OCI-LY1 (cell line): Measurements from ENCODE around the gene HSPBAP1.

Experiments
- H2AFZ ChIP-seq: fragments of 200-600 bp; sonication (generic), shearing (Covaris generic); 2 replicates; pipeline ENCODE4 v1.6.0; 2014; ENCODE audit warnings: antibody characterized with exemption, mild to moderate bottlenecking, low read length
- H3F3A ChIP-seq: fragments of 200-600 bp; sonication (generic), shearing (Covaris generic); 2 replicates; pipeline ENCODE4 v1.6.0; 2014; ENCODE audit warnings: mild to moderate bottlenecking, antibody characterized with exemption, low read length, moderate library complexity; ENCODE audit not compliant: insufficient read depth
- H3K27ac ChIP-seq: fragments of 200-600 bp; sonication (generic); 2 replicates; pipeline ENCODE4 v1.5.1; 2014; ENCODE audit warnings: low read length, mixed run types, mild to moderate bottlenecking, low read depth; ENCODE audit not compliant: poor library complexity, severe bottlenecking
- H3K27me3 ChIP-seq: fragments of 200-600 bp; sonication (generic); 2 replicates; pipeline ENCODE4 v1.6.0; 2014; ENCODE audit warnings: antibody characterized with exemption, mild to moderate bottlenecking, low read length, moderate library complexity; ENCODE audit not compliant: insufficient read depth
- H3K36me3 ChIP-seq: fragments of 200-600 bp; sonication (generic); 2 replicates; pipeline ENCODE4 v1.6.1; 2014; ENCODE audit warnings: mild to moderate bottlenecking, antibody characterized with exemption, low read length, moderate library complexity, mixed read lengths; ENCODE audit not compliant: insufficient read depth
- H3K4me1 ChIP-seq: fragments of 200-600 bp; sonication (generic); 2 replicates; pipeline ENCODE4 v1.5.1; 2014; ENCODE audit warnings: mild to moderate bottlenecking, low read length, moderate library complexity; ENCODE audit not compliant: insufficient read depth, severe bottlenecking
- H3K4me2 ChIP-seq: fragments of 200-600 bp; sonication (generic), shearing (Covaris generic); 2 replicates; pipeline ENCODE4 v1.6.1; 2014; ENCODE audit warnings: low read length
- H3K4me3 ChIP-seq: fragments of 200-600 bp; sonication (generic); 2 replicates; pipeline ENCODE4 v1.5.1; 2014; ENCODE audit warnings: low read length, low read depth, mild to moderate bottlenecking, mixed read lengths; ENCODE audit not compliant: poor library complexity, severe bottlenecking
- H3K79me2 ChIP-seq: fragments of 200-600 bp; shearing (Covaris generic); 2 replicates; pipeline ENCODE4 v1.6.1; 2016; ENCODE audit warnings: mixed run types, low read length, mixed read lengths; ENCODE audit not compliant: insufficient read depth
- H3K9ac ChIP-seq: fragments of 200-600 bp; sonication (generic), shearing (Covaris generic); 2 replicates; pipeline ENCODE4 v1.6.1; 2014; ENCODE audit warnings: mild to moderate bottlenecking, low read length, mixed read lengths
- H3K9me2 ChIP-seq: fragments of 200-600 bp; sonication (generic), shearing (Covaris generic); 2 replicates; pipeline ENCODE4 v1.6.1; 2014; ENCODE audit warnings: low read depth, mild to moderate bottlenecking, low read length, mixed read lengths
- H3K9me3 ChIP-seq: fragments of 200-600 bp; shearing (Covaris generic); 2 replicates; pipeline ENCODE4 v1.6.1; 2014; ENCODE audit warnings: low read length, mixed read lengths
- H4K20me1 ChIP-seq: fragments of 200-600 bp; sonication (generic), shearing (Covaris generic); 2 replicates; pipeline ENCODE4 v1.6.0; 2016; ENCODE audit warnings: mild to moderate bottlenecking, low read length; ENCODE audit not compliant: insufficient read depth
- CTCF ChIP-seq: fragments of 200-600 bp; sonication (generic), shearing (Covaris generic); IDR thresholded peaks from 2 replicates; pipeline ENCODE4 v1.5.1; 2017; ENCODE audit warnings: mild to moderate bottlenecking, antibody characterized with exemption, low read length, moderate library complexity, mixed read lengths
- EZH2 ChIP-seq: fragments of 200-600 bp; sonication (generic), shearing (Covaris generic); IDR thresholded peaks from 2 replicates; pipeline ENCODE4 v1.8.0; 2017; ENCODE audit warnings: borderline replicate concordance, mixed run types, mild to moderate bottlenecking, antibody characterized with exemption, low read length, moderate library complexity, mixed read lengths

Gene HSPBAP1

GRCh38 chr3:122730240-122730639 lies 63.4 kb downstream of the HSPBAP1 start:
- Histone ChIP-seq H4K20me1 (no peaks in the 10 kb centered on the region), H3K9me2 (no peaks in the 10 kb centered on the region)

GRCh38 chr3:122728756-122729514 lies 64.7 kb downstream of the HSPBAP1 start:
- Histone ChIP-seq H4K20me1 (no peaks in the 10 kb centered on the region), H3K27me3 (no peaks in the 10 kb centered on the region), H3K9me3 (0 out of 2 replicates have a peak, but pooled peaks cover 4% of the 10 kb centered on the region), H3K4me2 (no peak overlapping the region), H3K36me3 (no peaks in the 10 kb centered on the region), H3K9ac (no peak overlapping the region), H2AFZ (no peak overlapping the region), H3K79me2 (no peaks in the 10 kb centered on the region), H3K4me3 (no peak overlapping the region), H3K4me1 (no peaks in the 10 kb centered on the region), H3K9me2 (no peaks in the 10 kb centered on the region), H3F3A (no peaks in the 10 kb centered on the region), H3K27ac (no peak overlapping the region)
- TF ChIP-seq EZH2 (no peak), CTCF (no peak)

More at GRCh38 chr3:122730240-122730639, 63.4 kb downstream of the HSPBAP1 start:
- H3K4me2 ChIP-seq, result no peak overlapping the region
- H3K9me3 ChIP-seq, result 0 out of 2 replicates have a peak, but pooled peaks cover 4% of the 10 kb centered on the region
- H3K4me3 ChIP-seq, result no peak overlapping the region
- no peaks in the 10 kb centered on the region for H3K36me3 ChIP-seq
- no peaks in the 10 kb centered on the region for H3F3A ChIP-seq
- H3K27ac ChIP-seq, result no peak overlapping the region
- H2AFZ ChIP-seq, result no peak overlapping the region
- H3K27me3 ChIP-seq, result no peaks in the 10 kb centered on the region
- H3K4me1 ChIP-seq, result no peaks in the 10 kb centered on the region
- H3K79me2 ChIP-seq, result no peaks in the 10 kb centered on the region
- TF ChIP-seq CTCF (peak; percentile 14; the same call in 1 of the 2 replicates), EZH2 (no peak)
- H3K9ac ChIP-seq, result no peak overlapping the region

- Histone ChIP-seq H3K9me2 (no peaks in the 10 kb centered on the region), H3K9me3 (0 out of 2 replicates have a peak, but pooled peaks cover 4% of the 10 kb centered on the region), H3K4me2 (no peak overlapping the region), H3K9ac (no peak overlapping the region), H3K27me3 (no peaks in the 10 kb centered on the region), H3K27ac (no peak overlapping the region), H3K4me3 (no peak overlapping the region), H4K20me1 (no peaks in the 10 kb centered on the region), H3K36me3 (no peaks in the 10 kb centered on the region), H3F3A (no peaks in the 10 kb centered on the region), H3K4me1 (no peaks in the 10 kb centered on the region), H3K79me2 (no peaks in the 10 kb centered on the region), H2AFZ (no peak overlapping the region)
- no peak for TF ChIP-seq EZH2
- TF ChIP-seq CTCF, result no peak
Observed at GRCh38 chr3:122728186-122728585, 65.4 kb downstream of the HSPBAP1 start.
